ENCODE results near the gene KCNJ3.

Gene KCNJ3

DNA sequence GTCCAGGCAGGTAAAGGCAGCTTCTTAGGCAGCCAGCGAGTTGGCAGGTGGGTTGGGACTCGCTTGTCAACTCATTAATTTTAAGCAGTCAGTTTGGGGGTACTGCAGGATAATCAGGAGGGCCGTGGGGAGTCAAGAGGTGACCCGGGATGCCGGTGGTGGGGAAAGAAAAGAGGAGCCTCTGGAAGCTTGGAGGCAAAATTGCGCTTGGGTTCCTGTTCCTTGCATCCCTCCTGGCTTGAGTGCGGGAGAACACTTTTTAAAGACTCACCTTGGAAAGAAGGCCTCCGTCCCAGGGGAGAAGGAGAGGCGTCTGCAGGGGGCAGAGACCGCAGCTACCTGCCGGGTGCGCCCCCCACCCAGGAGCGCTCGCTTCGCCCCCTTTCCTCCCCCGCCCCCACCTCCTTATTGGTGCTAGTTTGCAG is at the start of gene KCNJ3:
KCNJ3 (plus strand) TSS at position 400 of the 425 bp plus-strand sequence. CDS start 81 bp downstream, outside the sequence.
- FAIRE-seq = no peak

- no peak for FAIRE-seq
These were observed 43.0 kb upstream of the KCNJ3 start for GRCh38 chr2:154655499-154655898.

DNA sequence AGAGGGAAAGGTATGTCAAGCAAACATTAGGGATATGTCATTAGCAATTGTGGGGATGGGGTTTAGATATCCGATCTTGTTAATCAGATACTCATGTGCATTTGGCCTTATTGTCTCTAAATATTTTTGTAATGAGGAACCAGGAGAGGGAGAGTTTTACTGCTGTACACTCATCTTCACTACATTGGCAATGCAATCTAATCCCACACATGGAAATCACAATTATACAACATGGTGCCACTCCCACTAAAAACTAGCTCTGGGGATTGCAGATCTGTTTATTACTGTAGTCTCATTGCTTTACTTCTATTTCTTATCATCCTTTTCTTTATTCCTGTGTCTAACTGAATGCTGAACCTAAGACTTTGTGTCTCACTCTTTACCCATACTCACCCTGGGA is 39.6 kb upstream of the KCNJ3 start:
- no peak for FAIRE-seq

- peak; percentile 56 for FAIRE-seq
These were observed 34.2 kb upstream of the KCNJ3 start for GRCh38 chr2:154664248-154664647.

DNA sequence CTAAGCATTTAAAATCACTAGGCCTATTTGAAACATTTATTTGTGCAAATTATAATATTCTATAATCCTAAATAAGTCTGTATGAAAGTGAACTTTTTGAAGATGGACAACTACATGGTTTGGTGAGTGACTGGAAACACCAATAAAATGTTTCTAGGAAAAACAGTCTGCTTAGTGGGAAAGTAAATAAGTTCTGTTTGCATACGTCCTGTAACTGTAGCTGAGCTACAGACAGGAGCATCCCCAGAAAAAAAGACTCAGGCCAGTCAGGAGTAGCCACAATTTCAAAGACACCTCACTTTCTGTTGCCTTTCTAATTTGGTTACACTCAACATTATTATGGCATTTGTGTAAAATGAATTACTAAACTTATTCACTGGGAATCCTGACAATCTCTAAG is 28.4 kb upstream of the KCNJ3 start:
- FAIRE-seq = no peak

DNA sequence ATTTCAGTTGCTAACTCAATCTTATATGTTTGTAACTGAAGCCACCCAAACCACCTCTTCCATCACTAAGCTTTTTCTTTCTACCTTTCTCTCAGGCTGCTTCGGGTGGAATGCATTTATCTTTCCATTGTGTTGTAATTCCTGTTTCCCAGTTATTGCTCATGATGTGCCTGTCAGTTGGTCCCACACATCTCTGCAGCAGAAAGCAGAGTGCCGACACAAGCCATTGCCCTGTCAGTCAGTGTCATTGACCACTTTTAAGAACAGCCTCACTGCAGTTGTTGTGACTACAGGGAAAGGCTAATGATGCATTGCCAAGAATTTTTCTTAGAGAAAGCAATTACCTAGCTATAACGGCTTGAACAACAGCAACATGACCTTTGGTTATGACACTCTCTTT is 24.8 kb upstream of the KCNJ3 start:
- FAIRE-seq = no peak

DNA sequence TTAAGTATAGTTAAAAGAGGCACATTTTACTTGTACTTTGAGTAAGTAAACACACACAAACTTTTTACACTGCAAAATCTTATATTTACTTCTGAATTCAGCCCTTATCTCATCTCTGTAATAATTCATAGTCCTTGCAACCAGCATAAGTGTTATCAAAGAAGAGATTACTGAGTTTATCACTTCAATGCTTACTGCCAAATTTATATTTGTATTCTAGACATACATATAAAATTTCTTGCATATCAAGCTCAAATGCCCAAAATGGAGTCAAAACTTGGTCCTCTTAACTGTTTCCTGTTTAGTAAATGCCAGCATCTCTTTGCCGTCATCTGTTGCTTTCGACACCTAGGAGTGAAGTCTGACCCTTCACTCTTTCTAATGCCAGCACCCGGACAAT is 21.1 kb upstream of the KCNJ3 start:
- FAIRE-seq = no peak

- FAIRE-seq = no peak
These were observed 16.8 kb upstream of the KCNJ3 start for GRCh38 chr2:154681741-154682140.

DNA sequence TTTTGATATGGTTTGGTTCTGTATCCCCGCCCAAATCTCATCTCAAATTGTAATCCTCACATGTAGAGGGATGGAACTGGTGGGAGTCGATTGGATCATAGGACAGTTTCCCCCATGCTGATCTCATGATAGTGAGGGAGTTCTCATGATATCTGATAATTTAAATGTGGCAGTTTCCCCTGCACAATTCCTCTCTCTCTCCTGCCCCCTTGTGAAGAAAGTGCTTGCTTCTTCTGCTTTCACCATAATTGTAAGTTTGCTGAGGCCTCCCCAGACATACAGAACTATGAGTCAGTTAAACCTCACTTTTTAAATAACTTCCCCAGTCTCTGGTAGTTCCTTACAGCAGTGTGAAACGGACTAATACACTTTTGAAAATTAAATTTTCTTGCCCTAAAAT is 12.3 kb upstream of the KCNJ3 start:
- no peak for FAIRE-seq

DNA sequence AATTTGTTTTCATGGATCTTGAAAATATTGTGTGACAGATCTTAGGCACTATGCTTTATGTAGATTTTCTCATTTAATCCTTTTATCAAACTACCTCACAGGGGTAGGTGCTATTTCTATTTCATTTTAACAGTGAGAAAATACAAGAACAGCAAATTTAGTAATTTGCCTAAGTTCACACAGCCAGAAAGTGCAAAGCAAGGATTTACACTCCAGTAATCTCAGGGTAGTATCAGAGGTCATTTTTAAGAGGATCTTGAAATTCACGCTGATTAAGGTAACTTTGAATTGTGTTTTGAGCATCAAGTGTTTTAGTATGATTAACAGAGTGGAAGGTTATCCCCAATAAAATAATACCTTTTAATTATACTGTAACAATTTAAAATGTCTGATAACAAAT is 10.1 kb upstream of the KCNJ3 start:
- FAIRE-seq = no peak

DNA sequence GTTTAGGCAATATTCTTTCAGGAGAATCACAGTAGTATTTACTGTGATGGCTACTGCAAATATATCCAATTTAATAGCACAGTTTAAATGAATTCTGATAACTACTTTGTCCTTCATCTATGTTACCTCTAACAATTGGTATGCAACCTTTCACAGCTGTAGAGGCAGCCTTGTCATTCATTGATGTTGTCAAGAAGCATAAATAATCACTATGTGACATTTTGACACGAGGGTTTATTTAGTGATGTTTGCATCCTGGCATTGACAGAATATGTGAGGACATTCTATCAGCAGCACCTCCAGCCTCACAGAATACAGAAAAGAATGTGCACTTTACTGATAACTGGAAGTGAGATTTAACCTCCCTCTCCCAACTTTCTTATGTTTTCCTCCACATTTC is 9.3 kb upstream of the KCNJ3 start:
- FAIRE-seq = no peak

GRCh38 chr2:154692927-154693326 is 5.6 kb upstream of the KCNJ3 start:
- no peak for FAIRE-seq

GRCh38 chr2:154693741-154694340 is 4.7 kb upstream of the KCNJ3 start:
- FAIRE-seq = no peak

DNA sequence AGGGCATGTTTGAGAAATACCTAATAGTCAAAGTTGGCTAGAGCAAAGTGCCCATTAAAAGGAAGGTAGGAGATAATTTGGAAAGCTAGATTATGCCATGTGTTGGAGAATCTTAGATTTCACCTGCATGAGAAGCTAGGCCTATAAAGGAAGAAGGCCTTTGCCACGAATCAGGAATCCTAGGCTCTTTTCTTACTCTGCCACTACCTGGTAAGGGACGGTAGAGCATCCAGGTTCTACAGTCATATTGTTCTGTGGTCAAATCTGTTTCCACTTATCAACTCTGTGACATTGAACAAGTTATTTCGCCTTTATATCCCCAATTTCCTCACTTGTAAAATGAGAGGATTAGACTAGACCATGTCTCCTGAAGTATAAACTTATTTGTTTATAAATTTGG is 3.6 kb upstream of the KCNJ3 start:
- no peak for FAIRE-seq

DNA sequence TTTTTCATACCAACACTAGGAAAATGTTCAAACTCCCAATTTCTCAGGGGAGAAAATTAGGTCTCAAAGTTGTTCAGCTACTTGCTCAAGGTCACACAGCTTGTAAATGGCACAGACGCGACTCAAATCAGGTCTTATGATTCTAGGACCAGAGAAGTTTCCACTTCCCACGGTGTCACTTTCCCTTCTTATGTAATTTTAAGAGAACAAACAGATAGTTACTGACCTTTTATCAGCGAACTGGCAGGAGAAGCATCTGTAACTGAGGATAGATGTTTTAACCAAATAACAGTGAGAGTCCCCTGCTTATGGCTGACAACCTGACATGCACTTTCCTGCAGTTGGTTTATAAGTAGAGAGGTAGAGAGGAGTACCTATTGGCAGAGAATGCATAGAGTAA is 2.1 kb upstream of the KCNJ3 start:
- FAIRE-seq = peak; percentile 79

DNA sequence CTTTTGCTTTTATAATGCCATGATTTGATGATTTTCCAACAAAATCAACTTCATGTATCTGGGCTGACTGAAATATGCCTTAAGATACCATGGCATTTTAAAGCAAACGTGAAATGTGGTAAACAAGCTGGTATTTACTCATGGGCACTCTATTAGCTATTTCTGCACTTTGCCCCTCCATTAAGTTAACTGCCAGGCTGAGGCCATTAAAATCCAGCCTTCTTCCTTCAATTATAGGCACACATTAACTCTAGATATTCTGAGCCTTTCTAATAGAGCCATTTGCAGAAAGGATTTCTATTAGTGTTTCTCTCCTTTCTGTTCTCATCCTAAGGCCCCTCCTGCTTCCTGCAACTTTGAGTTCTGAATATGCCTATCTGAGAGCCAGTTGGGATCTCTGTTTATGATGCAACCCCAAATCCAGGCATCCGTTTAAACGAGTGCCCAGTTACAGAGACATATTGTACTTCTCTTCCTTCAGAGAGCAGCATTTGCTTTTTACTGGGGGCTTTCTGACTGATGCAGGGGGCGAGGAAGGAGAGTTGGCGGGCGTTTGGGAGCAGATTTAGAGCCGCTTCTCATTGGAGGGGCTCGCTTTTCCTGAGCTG is 1.6 kb upstream of the KCNJ3 start:
- FAIRE-seq = peak; percentile 91

- FAIRE-seq = no peak
These were observed 860 bp upstream of the KCNJ3 start for GRCh38 chr2:154697418-154698252.

GRCh38 chr2:154698721-154699574 is 453 bp downstream of the KCNJ3 start:
- no peak for FAIRE-seq

- FAIRE-seq = no peak
These were observed 1.1 kb downstream of the KCNJ3 start for GRCh38 chr2:154699575-154699930.

DNA sequence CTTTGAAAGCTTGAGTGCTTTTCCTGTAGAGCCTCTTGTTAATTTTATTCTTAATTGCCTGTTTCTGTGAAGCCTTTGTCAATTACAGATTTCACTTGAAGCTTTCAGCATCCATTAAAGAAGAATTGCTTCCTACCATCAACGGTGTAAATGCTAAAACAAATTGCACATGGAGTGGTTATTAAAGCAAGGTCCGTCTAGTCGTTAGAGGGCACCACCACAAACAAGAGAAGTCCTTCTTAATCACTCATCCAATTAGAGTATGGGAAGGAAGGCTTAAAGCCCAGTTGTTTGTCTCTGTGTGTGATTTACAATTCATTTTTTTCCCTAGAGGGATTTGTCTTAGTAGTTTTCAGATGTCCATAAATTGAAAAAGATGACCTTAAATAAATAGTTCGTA is 1.6 kb downstream of the KCNJ3 start:
- FAIRE-seq = peak; percentile 76

GRCh38 chr2:154704991-154705390 is 6.5 kb downstream of the KCNJ3 start:
- no peak for FAIRE-seq

DNA sequence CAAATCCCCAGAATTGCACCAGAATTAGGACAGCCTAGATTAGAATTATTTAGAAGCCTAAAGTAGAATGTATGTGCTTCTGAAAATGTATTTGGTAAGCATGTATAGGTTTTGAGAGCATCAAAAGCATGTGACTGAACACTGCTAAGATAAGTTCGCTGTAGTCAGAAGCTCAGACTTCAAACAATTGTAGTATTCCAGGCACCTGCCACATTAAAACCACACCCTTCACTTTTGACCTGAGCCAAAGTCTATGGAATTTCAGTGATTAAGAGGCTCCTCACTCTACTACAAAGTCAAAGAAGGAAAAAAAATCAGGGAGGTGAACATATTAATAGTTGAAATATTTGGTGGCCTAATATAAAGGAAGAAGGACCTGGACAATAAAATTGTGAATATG is 8.2 kb downstream of the KCNJ3 start:
- FAIRE-seq = no peak

DNA sequence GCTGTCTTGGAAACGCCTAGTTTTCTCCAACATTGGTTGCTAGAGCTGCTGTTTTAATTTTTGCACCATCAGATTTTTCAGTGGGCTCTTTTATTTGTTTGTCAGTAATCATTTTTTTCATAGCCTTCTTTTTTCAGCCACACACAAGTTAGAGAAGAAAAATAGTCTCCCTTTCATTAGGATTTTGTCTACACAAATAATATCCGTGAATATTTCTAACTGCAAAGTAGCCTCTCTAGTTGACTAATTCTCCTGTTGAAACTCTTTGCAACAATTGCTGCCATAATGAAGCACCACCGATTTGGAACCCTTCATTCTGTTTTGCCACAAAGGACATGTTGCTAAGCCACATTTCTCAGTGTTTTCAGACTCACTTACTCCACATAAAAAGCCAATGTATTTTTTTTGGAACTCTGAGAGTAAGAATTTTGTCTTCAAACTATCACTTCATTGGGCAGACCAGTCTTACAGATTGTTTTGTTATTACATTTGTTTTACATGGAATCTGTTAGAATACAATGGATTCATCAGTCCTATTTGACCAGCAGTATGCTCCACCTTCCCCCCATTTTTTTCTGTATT is 9.6 kb downstream of the KCNJ3 start:
- FAIRE-seq = no peak
